ENCODE results near the gene JCAD. TPM values are rescaled to one million over a fixed set of nuclear protein-coding genes. Genes with fewer than 3 reads are reported as not detected.
A peak's percentile ranks its signal among the peaks of the same experiment; 100 is the strongest.

The JCAD gene
- polyA plus RNA-seq, 2 of the 4 experiments (the other 2 are of a cell fraction): 4.4 to 6.4 TPM

- ATAC-seq (no peak), DNase-seq (ENCODE audit: low read depth in 1 of 2, low spot score in 1 of 2) (no peak), FAIRE-seq (no peak)
- 74% methylated on average over 12 of the region's 12 CpGs for WGBS (ENCODE audit: missing lambda C conversion rate)
- Histone ChIP-seq H3K27ac (peak overlapping the region in 1 of 2 experiments; percentile 29; a peak in 1 of 6 replicates), H3K4me1 (peaks cover 5% of the 10 kb centered on the region; the same call in 2 of the 3 replicates), H3K4me2 (peak overlapping the region; percentile 5; the same call in 1 of the 3 replicates), H3K9me3 (no peaks in the 10 kb centered on the region), H3K4me3 (no peak overlapping the region)
- POLR2A ChIA-PET: no interaction called here
- CTCF ChIA-PET: interaction anchor here (0.8 to 8.0 kb wide), 13 partner anchors 11 to 466 kb away, joined by 3 to 110 read pairs (median 4); no protein-coding TSS in a partner anchor
- TF ChIP-seq KDM5A (IDR thresholded peaks at IDR 0.05) (no peak), CHD4 (IDR thresholded peaks at IDR 0.05; ENCODE audit: borderline replicate concordance) (no peak), MAX (IDR thresholded peaks at IDR 0.05) (no peak), HDAC2 (IDR thresholded peaks at IDR 0.05) (no peak), RNF2 (IDR thresholded peaks at IDR 0.05; ENCODE audit: borderline replicate concordance, low read depth) (no peak), ELK1 (IDR thresholded peaks at IDR 0.05; ENCODE audit: low read depth, low read length) (no peak), HOXB5 (CRISPR knock-in tag; IDR thresholded peaks at IDR 0.05) (no peak), TFCP2L1 (CRISPR knock-in tag; IDR thresholded peaks at IDR 0.05) (no peak), GATA3 (IDR thresholded peaks at IDR 0.05; ENCODE audit: borderline replicate concordance) (no peak), EHF (CRISPR knock-in tag; IDR thresholded peaks at IDR 0.05) (no peak), REST (IDR thresholded peaks at IDR 0.05) (no peak), JUNB (IDR thresholded peaks at IDR 0.05) (no peak), KDM1A (IDR thresholded peaks at IDR 0.05; ENCODE audit: low read depth) (no peak), ZSCAN20 (CRISPR knock-in tag; IDR thresholded peaks at IDR 0.05) (no peak), ZNF302 (CRISPR knock-in tag; IDR thresholded peaks at IDR 0.05) (no peak), USF2 (IDR thresholded peaks at IDR 0.05) (no peak), CEBPB (IDR thresholded peaks at IDR 0.05) (no peak), PHF8 (IDR thresholded peaks at IDR 0.05; ENCODE audit: borderline replicate concordance, low read depth) (no peak), FOXS1 (CRISPR knock-in tag; IDR thresholded peaks at IDR 0.05) (no peak)
Observed at GRCh38 chr10:30000802-30001571, 58.4 kb downstream of the JCAD start.

GRCh38 chr10:29998142-29998808 lies 61.1 kb downstream of the JCAD start:
- CTCF ChIA-PET: interaction anchor here (0.5 to 8.0 kb wide), 60 partner anchors 8 to 599 kb away, joined by 3 to 110 read pairs (median 4); no protein-coding TSS in a partner anchor
- 38% methylated on average over 12 of the region's 12 CpGs for WGBS (ENCODE audit: missing lambda C conversion rate)
- Histone ChIP-seq H3K4me1 (peaks cover 5% of the 10 kb centered on the region; the same call in 2 of the 3 replicates), H3K4me2 (no peak overlapping the region), H3K27ac (no peak overlapping the region), H3K4me3 (no peak overlapping the region), H3K9me3 (no peaks in the 10 kb centered on the region)
- DNase-seq (ENCODE audit: low read depth in 1 of 2, low spot score in 1 of 2): peak; percentile 85 to 86
- ATAC-seq: peak; percentile 72 to 90; a peak in 5 of 6 replicates
- peak; percentile 97 for FAIRE-seq
- TF ChIP-seq ATOH8 (CRISPR knock-in tag; IDR thresholded peaks at IDR 0.05; ENCODE audit: low read depth) (no peak), TP53 (CRISPR knock-in tag; IDR thresholded peaks at IDR 0.05) (no peak), CTCF (IDR thresholded peaks at IDR 0.05) (peak; percentile 98), RAD21 (conservative IDR thresholded peaks at IDR 0.05 in 1 of 2, IDR thresholded peaks at IDR 0.05 in 1 of 2) (peak; percentile 96 to 99), SMC3 (IDR thresholded peaks at IDR 0.05) (peak; percentile 90)
- POLR2A ChIA-PET: no interaction called here

Data from A549 (cell line).